Transverse colon (tissue), 4 donors: ENCODE measurements around the gene ATP5PO.

Experiments used
- CTCF ChIP-seq, 5 experiments: fragments of 200-600 bp in 3 of 5; fragments of 450-650 bp in 2 of 5; sonication (generic) in 3 of 5; IDR thresholded peaks; 1 replicate in 2 of 5; 2 replicates in 3 of 5; pipeline ENCODE4 v1.5.1; 2016 to 2017; ENCODE audit warnings: antibody characterized with exemption in 5 of 5, inconsistent platforms in 3 of 5, mild to moderate bottlenecking in 2 of 5, moderate library complexity in 1 of 5
- EP300 ChIP-seq: sonication (generic); formaldehyde crosslinking; IDR thresholded peaks from one replicate; pipeline ENCODE4 v1.6.1; 2017; ENCODE audit warnings: antibody characterized with exemption, low read depth
- POLR2A ChIP-seq: fragments of 450-650 bp; IDR thresholded peaks from one replicate; pipeline ENCODE4 v1.6.1; 2016; ENCODE audit warnings: antibody characterized with exemption, mild to moderate bottlenecking, moderate library complexity
- POLR2AphosphoS5 ChIP-seq, 3 donors: sonication (generic); formaldehyde crosslinking; IDR thresholded peaks; one replicate each; pipeline ENCODE4 v1.6.1; 2016; ENCODE audit warnings: antibody characterized with exemption in 3 of 3

DNA sequence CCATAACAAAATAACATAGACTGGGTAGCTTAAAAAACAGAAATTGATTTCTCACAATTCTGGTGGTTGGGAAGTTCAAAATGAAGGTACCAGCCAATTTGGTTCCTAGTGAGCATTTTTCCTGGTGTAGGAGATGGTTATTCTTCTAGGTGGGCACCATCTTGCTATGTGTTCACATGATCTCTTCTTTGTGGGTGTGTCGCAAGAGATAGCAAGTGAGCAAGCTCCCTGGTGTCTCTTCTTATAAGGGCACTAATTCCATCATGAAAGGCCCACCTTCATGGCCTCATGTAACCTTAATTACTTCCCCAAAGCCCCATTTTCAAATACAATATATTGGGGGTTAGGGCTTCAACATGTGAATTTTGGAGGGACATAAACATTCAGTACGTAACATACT, 38.8 kb upstream of the ATP5PO start:
- TF ChIP-seq POLR2AphosphoS5 (IDR thresholded peaks at IDR 0.05) (no peak), CTCF (IDR thresholded peaks at IDR 0.05) (no peak), POLR2A (no peak), EP300 (no peak)
